ENCODE data around the gene HIVEP1. TPM values are rescaled to one million over a fixed set of nuclear protein-coding genes. Genes with fewer than 3 reads are reported as not detected.
A peak's percentile ranks its signal among the peaks of the same experiment; 100 is the strongest.

The HIVEP1 gene
- total RNA-seq, 4 donors from 2014 or later: 26.8 to 69.3 (median 38.8) TPM

GRCh38 chr6:12036766-12037165, 24.7 kb downstream of the HIVEP1 start:
- no peak overlapping the region for H3K27ac ChIP-seq

GRCh38 chr6:12037798-12038197, 25.7 kb downstream of the HIVEP1 start:
- peaks cover 0 to 7% (median 2%) of the 10 kb centered on the region in 4 donors for H3K4me1 ChIP-seq
- DNase-seq: no peak
- TF ChIP-seq POLR2A (IDR thresholded peaks at IDR 0.05) (no peak), CTCF (IDR thresholded peaks at IDR 0.05) (no peak)
- H3K27me3 ChIP-seq: no peaks in the 10 kb centered on the region
- H3K27ac ChIP-seq: no peak overlapping the region
- no peaks in the 10 kb centered on the region for H3K9me3 ChIP-seq
- H3K4me3 ChIP-seq: no peak overlapping the region
- H3K36me3 ChIP-seq: no peaks in the 10 kb centered on the region

More at GRCh38 chr6:12036766-12037165, 24.7 kb downstream of the HIVEP1 start:
- TF ChIP-seq CTCF (IDR thresholded peaks at IDR 0.05): no peak
- no peak for TF ChIP-seq POLR2A (IDR thresholded peaks at IDR 0.05)
- H3K9me3 ChIP-seq: no peaks in the 10 kb centered on the region
- H3K4me3 ChIP-seq: no peak overlapping the region
- no peak for DNase-seq
- H3K27me3 ChIP-seq: no peaks in the 10 kb centered on the region
- H3K36me3 ChIP-seq: no peaks in the 10 kb centered on the region
- H3K4me1 ChIP-seq: peaks cover 0 to 7% (median 2%) of the 10 kb centered on the region in 4 donors

GRCh38 chr6:12039540-12040459, 27.7 kb downstream of the HIVEP1 start:
- no peaks in the 10 kb centered on the region for H3K36me3 ChIP-seq
- peaks cover 0 to 9% (median 3%) of the 10 kb centered on the region in 4 donors for H3K4me1 ChIP-seq
- no peak for DNase-seq
- no peaks in the 10 kb centered on the region for H3K27me3 ChIP-seq
- TF ChIP-seq POLR2A (IDR thresholded peaks at IDR 0.05) (no peak), CTCF (IDR thresholded peaks at IDR 0.05) (peak in 1 of 6 experiments; percentile 11)
- H3K4me3 ChIP-seq: no peak overlapping the region
- no peaks in the 10 kb centered on the region for H3K9me3 ChIP-seq
- no peak overlapping the region for H3K27ac ChIP-seq

- Histone ChIP-seq H3K9me3 (no peaks in the 10 kb centered on the region), H3K36me3 (no peaks in the 10 kb centered on the region), H3K27ac (peak overlapping the region in 2 of 4 donors; percentile 18 to 68), H3K4me3 (peak overlapping the region in 1 of 4 donors; percentile 18), H3K27me3 (no peaks in the 10 kb centered on the region), H3K4me1 (peaks cover 0 to 18% (median 4%) of the 10 kb centered on the region in 4 donors)
- peak in 2 of 3 donors; percentile 74 to 80 for DNase-seq
- no peak for TF ChIP-seq CTCF (IDR thresholded peaks at IDR 0.05)
- TF ChIP-seq POLR2A (IDR thresholded peaks at IDR 0.05): no peak
These were observed 35.2 kb downstream of the HIVEP1 start for GRCh38 chr6:12047304-12047703.

GRCh38 chr6:12047792-12048432, 35.8 kb downstream of the HIVEP1 start:
- Histone ChIP-seq H3K27ac (peak overlapping the region in 2 of 4 donors; percentile 18 to 68), H3K27me3 (no peaks in the 10 kb centered on the region)

More at GRCh38 chr6:12047792-12048432, 35.8 kb downstream of the HIVEP1 start:
- Histone ChIP-seq H3K36me3 (no peaks in the 10 kb centered on the region), H3K4me1 (peaks cover 0 to 18% (median 4%) of the 10 kb centered on the region in 4 donors), H3K4me3 (no peak overlapping the region), H3K9me3 (no peaks in the 10 kb centered on the region)
- TF ChIP-seq POLR2A (IDR thresholded peaks at IDR 0.05): no peak
- TF ChIP-seq CTCF (IDR thresholded peaks at IDR 0.05): no peak
- no peak for DNase-seq

Data from Peyer's patch (tissue), 4 donors.